HG03342 (cell line): ENCODE data around the gene SRD5A1.
A peak's percentile ranks its signal among the peaks of the same experiment; 100 is the strongest.
"Not testable (repeated sequence)": the region's sequence is repeated elsewhere in the genome, so short reads cannot be mapped to it uniquely, and the experiment has no call there.

Experiments
- ATAC-seq: cut with Tn5 transposase; IDR thresholded peaks from one replicate; pipeline ENCODE4 v1.9.1; 2021; ENCODE audit warnings: mild to moderate bottlenecking, moderate library complexity; ENCODE audit not compliant: unreplicated experiment

The SRD5A1 gene

GRCh38 chr5:6642655-6643054 lies 9.4 kb downstream of the SRD5A1 start:
- no peak for ATAC-seq

- no peak for ATAC-seq
Measured at GRCh38 chr5:6644794-6645241, 11.6 kb downstream of the SRD5A1 start.

DNA sequence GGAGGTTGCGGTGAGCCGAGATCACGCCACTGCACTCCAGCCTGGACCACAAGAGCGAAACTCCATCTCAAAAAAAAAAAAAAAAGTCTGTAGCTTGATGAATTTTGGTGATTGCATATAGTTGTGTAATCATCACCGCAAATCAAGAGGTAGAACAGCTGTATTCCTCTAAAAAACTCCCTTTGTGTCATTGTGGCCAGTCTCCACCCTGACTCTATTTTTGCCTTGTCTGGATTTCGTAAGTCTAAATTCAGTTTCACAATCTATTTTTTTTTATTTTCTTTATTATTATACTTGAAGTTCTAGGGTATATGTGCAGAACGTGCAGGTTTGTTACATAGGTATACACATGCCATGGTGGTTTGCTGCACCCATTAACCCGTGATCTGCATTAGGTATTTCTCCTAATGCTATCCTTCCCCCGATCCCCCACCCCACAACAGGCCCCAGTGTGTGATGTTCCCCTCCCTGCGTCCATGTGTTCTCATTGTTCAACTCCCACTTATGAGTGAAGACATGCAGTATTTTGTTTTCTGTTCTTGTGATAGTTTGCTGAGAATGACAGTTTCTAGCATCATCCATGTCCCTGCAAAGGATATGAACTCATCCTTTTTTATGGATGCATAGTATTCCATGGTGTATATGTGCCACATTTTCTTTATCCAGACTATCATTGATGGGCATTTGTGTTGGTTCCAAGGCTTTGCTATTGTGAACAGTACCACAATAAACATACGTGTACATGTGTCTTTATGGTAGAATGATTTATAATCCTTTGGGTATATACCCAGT lies 12.5 kb downstream of the SRD5A1 start:
- ATAC-seq, result not testable (repeated sequence)

DNA sequence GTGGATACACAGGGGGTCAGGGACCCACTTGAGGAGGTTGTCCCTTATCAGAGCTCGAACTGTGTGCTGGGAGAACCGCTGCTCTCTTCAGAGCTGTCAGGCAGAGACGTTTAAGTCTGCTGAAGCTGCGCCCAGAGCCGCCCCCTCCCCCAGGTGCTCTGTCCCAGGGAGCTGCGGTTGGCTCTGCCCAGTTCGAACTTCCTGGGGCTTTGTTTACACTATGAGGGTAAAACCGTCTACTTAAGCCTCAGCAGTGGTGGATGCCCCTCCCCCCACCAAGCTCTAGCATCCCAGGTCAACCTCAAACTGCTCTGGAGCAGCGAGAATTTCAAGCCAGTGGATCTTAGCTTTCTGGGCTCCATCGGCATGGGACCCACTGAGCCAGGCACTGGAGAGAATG lies 15.9 kb downstream of the SRD5A1 start:
- ATAC-seq, result no peak

DNA sequence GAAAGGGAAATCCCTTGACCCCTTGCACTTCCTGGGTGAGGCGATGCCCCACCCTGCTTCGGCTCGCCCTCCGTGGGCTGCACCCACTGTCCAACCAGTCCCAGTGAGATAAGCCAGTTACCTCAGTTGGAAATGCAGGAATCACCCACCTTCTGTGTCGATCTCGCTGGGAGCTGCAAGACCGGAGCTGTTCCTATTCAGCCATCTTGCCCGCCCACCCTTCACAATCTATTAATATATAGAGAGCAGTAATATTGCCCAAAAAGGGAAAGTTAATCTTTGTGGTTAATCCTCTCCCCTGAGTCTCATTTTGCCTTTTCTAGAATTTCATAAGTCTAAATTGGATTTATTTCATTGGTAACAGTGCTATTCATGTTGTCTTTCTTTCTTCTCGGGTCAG lies 16.4 kb downstream of the SRD5A1 start:
- no peak for ATAC-seq

- ATAC-seq, result peak; percentile 94
Measured at GRCh38 chr5:6652025-6652424, 18.8 kb downstream of the SRD5A1 start.

DNA sequence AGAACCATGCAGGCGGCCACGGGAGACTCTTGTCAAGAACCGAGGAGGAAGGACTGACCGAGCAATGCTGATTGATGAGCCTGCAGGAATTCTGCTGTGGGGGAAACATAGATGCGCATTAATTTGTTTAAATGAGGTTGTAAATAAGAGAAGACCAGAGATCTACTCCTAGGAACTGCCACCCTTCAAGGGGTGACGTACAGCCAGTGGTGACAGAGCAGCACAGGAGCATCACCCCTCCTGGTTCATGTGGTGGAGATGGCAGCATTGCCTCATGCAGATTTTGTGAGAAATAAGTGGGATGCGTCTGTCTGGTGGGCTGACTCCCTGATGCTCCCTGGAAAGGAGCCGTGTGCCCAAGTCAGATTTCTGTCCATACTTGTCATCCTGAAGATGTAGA lies 22.2 kb downstream of the SRD5A1 start:
- ATAC-seq, result no peak

GRCh38 chr5:6656680-6657079 lies 23.4 kb downstream of the SRD5A1 start:
- ATAC-seq, result no peak

DNA sequence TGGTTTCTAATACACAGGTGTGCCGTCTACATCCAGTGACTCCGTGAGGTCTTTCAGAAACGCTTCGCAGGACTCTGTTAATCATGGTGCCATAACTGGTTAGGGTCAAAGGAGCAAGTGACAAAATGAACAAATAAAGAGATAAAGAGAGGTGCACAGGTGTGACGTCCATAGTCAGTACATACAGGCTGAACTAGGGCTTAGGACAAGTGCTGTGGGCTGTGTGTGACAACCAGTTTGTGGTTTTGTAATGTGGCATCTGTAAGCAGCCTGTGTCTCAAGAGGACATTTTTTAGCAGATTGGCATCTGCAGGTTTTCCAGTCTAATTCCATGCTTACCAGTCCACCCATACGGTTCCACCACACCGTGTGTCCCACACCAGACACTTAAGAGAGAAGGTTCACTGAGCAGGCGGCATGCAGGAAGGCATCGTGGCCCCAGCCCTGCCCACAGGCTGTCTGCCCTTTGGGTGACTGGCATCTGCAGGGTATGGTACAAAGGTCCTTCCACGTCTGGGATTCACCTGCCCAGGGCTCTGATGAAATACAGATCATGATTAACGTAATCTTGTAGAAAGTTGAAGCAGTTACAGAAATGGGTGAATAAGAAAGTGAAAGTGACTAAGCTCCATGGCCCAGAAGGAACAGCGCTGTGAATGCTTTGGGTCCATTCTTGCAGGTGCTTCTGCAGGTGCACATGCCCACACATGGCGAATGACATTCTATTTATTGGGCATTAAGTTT lies 26.9 kb downstream of the SRD5A1 start:
- peak; percentile 87 for ATAC-seq

- ATAC-seq, result peak; percentile 52
Measured at GRCh38 chr5:6660688-6661087, 27.4 kb downstream of the SRD5A1 start.

GRCh38 chr5:6666762-6667161 lies 33.5 kb downstream of the SRD5A1 start:
- ATAC-seq, result no peak

GRCh38 chr5:6667648-6668047 lies 34.4 kb downstream of the SRD5A1 start:
- ATAC-seq, result no peak

GRCh38 chr5:6668717-6669116 lies 35.5 kb downstream of the SRD5A1 start:
- ATAC-seq, result not testable (repeated sequence)

DNA sequence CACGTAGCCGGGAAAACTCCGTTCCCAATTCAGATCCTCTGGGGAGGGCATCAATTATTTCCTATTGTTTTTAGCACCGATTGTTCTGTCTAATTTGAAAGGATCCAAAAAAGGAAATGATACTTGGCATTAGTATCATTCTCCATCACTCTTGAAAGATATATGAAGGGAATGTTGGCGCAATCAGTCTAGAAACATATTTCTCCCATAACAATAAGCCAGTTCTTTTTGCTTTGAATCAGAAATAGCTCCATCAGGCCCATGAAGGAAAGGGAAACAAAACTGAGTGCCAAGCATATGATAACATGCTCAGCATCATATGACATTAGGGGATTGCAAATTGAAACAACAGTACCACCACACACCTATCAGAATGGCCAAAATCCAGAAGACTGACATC lies 39.8 kb downstream of the SRD5A1 start:
- no peak for ATAC-seq

DNA sequence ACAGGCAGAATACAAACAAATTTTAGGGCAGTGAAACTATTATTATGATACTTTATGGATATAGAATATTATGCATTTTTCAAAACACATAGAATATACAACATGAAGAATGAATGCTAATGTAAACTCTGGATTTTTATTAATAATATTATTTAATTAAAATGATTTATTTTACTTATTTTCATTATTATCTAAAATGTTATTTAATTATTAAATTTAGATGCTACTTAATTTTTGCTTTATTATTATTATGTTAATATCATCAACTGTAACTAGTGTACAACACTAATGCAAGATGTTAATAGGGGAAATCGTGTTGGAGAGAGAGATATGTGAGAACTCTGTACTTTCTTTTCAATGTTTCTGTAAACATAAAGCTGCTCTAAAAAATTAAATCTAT lies 40.7 kb downstream of the SRD5A1 start:
- no peak for ATAC-seq

DNA sequence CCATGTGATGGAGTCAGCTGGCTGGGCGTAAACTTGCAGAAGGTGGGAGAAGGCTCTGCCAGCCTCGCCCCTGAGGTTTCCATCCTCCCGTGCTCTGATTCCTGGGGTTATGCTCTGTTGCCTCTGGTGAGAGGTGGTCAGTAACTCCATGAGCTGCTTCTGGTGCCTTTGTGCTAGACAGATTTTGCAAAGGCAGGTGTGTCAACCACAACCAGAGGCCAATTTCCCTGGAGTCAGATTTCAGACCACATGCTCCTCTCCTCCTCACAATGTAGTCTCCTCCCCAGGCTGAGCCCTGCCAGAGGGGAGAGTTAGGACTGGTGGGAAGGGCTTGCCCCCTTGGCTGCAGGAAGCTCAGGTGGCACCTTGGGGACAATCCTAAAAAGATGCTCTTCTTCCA lies 41.2 kb downstream of the SRD5A1 start:
- no peak for ATAC-seq

DNA sequence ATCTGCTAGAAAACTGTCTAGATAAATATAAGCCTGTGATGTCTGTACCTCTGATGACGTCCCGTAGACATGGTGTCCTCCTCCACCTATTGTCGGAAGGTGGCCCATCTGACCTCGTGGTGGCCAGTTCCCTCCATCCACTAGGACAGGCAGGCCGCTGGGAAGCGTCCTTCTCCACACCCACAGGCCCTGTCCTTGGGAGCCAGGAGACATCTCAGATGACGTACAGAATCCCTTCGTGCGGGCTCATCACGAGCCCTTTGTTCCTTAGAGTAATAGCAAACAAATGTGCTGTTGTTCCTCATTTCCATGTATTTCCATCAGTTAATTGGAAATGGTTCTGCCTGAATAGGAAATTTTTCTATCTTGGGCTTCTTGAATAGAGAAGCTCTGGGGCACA lies 41.6 kb downstream of the SRD5A1 start:
- ATAC-seq, result no peak

DNA sequence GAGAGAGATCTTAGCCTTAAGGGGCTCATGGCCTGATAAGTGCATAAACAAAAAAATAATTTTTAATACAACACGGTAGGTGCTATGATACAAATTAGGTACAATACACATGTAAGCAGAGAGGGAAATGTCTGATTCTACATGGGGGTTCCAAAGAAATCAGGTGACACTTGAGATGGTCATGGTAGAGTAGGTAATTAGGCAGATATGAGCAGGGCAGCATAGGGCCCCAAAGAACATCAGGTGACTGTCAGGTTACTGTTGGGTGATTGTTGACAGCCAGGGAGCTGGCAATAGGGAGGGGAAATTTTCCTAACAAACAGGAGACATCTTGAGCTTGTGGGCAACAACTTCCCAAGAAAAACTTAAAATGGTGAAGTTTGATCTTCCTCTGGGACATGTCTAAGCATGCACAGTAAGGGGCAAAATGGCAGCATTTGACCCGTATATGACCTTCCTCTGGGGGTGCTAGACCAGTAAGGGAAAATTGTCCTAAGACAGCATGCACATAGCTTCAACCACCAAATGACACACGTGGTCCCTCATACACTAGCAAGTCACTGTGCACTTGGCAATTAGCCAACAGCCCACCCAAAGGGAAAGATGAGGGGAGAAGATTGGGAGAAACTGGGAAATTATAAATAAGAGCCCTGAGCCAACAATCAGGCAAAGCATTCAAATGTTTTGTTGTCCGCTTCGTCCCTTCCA lies 42.7 kb downstream of the SRD5A1 start:
- no peak for ATAC-seq

- no peak for ATAC-seq
Measured at GRCh38 chr5:6676702-6677101, 43.5 kb downstream of the SRD5A1 start.

- no peak for ATAC-seq
Measured at GRCh38 chr5:6678385-6678784, 45.1 kb downstream of the SRD5A1 start.

DNA sequence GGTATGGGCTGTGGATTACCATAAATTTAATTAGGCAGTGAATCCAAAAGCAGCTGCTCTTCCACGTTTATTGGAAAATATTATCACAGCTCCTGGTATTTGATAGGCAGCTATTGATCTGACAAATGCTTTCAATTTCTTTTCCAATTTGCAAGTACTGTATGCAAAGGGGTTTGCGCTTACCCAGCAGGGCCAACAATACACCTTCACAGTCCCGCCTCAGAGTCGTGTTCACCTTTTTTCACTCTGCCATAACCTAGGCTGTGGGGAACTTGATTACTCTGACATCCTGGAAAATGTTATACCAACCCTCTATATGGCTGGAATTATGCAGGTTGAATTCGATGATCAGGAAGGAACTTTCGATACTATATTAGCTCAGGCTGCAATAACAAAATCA lies 47.7 kb downstream of the SRD5A1 start:
- no peak for ATAC-seq

GRCh38 chr5:6681682-6682081 lies 48.4 kb downstream of the SRD5A1 start:
- ATAC-seq, result no peak
